ENCODE results near the gene GRAMD1B.

GRAMD1B gene

GRCh38 chr11:123487157-123487744 is 57.2 kb downstream of the GRAMD1B start:
- Histone ChIP-seq H3K36me3 (ENCODE audit: control insufficient read depth, low read length) (no peaks in the 10 kb centered on the region), H3K9me2 (replicated peaks; ENCODE audit: control insufficient read depth, low read length) (no peaks in the 10 kb centered on the region), H3K79me2 (ENCODE audit: control insufficient read depth, low read length) (no peaks in the 10 kb centered on the region), H3K9me3 (ENCODE audit: control insufficient read depth, insufficient read depth, low read length) (no peaks in the 10 kb centered on the region), H3F3A (ENCODE audit: control insufficient read depth, insufficient read depth) (no peaks in the 10 kb centered on the region), H4K20me1 (ENCODE audit: control insufficient read depth, insufficient read depth, low read depth, low read length) (no peaks in the 10 kb centered on the region), H3K4me3 (ENCODE audit: low read length) (no peak overlapping the region), H3K4me2 (ENCODE audit: low read length) (no peak overlapping the region), H3K4me1 (ENCODE audit: control insufficient read depth, low read length) (no peaks in the 10 kb centered on the region), H3K27me3 (ENCODE audit: control insufficient read depth, low read length) (peaks cover 28% of the 10 kb centered on the region), H3K27ac (ENCODE audit: low read depth, low read length) (no peak overlapping the region)
- no peak for TF ChIP-seq EZH2phosphoT487 (IDR thresholded peaks at IDR 0.05; ENCODE audit: borderline replicate concordance, low read length)
- TF ChIP-seq, protein P1, sequence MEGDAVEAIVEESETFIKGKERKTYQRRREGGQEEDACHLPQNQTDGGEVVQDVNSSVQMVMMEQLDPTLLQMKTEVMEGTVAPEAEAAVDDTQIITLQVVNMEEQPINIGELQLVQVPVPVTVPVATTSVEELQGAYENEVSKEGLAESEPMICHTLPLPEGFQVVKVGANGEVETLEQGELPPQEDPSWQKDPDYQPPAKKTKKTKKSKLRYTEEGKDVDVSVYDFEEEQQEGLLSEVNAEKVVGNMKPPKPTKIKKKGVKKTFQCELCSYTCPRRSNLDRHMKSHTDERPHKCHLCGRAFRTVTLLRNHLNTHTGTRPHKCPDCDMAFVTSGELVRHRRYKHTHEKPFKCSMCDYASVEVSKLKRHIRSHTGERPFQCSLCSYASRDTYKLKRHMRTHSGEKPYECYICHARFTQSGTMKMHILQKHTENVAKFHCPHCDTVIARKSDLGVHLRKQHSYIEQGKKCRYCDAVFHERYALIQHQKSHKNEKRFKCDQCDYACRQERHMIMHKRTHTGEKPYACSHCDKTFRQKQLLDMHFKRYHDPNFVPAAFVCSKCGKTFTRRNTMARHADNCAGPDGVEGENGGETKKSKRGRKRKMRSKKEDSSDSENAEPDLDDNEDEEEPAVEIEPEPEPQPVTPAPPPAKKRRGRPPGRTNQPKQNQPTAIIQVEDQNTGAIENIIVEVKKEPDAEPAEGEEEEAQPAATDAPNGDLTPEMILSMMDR (IDR thresholded peaks at IDR 0.05; ENCODE audit: low read depth, low read length, poor library complexity, severe bottlenecking), result no peak

- Histone ChIP-seq H3K9me2 (replicated peaks; ENCODE audit: control insufficient read depth, low read length) (no peaks in the 10 kb centered on the region), H3K27me3 (ENCODE audit: control insufficient read depth, low read length) (peaks cover 10% of the 10 kb centered on the region; the same call in 1 of the 2 replicates), H4K20me1 (ENCODE audit: control insufficient read depth, insufficient read depth, low read depth, low read length) (no peaks in the 10 kb centered on the region), H3K79me2 (ENCODE audit: control insufficient read depth, low read length) (no peaks in the 10 kb centered on the region), H3K27ac (ENCODE audit: low read depth, low read length) (no peak overlapping the region), H3F3A (ENCODE audit: control insufficient read depth, insufficient read depth) (no peaks in the 10 kb centered on the region), H3K4me2 (ENCODE audit: low read length) (no peak overlapping the region), H3K36me3 (ENCODE audit: control insufficient read depth, low read length) (no peaks in the 10 kb centered on the region), H3K9me3 (ENCODE audit: control insufficient read depth, insufficient read depth, low read length) (no peaks in the 10 kb centered on the region), H3K4me3 (ENCODE audit: low read length) (no peak overlapping the region), H3K4me1 (ENCODE audit: control insufficient read depth, low read length) (no peaks in the 10 kb centered on the region)
- TF ChIP-seq, protein P1 (IDR thresholded peaks at IDR 0.05; ENCODE audit: low read depth, low read length, poor library complexity, severe bottlenecking), result peak; percentile 11
- no peak for TF ChIP-seq EZH2phosphoT487 (IDR thresholded peaks at IDR 0.05; ENCODE audit: borderline replicate concordance, low read length)
Measured at GRCh38 chr11:123490527-123490926, 60.5 kb downstream of the GRAMD1B start.

DNA sequence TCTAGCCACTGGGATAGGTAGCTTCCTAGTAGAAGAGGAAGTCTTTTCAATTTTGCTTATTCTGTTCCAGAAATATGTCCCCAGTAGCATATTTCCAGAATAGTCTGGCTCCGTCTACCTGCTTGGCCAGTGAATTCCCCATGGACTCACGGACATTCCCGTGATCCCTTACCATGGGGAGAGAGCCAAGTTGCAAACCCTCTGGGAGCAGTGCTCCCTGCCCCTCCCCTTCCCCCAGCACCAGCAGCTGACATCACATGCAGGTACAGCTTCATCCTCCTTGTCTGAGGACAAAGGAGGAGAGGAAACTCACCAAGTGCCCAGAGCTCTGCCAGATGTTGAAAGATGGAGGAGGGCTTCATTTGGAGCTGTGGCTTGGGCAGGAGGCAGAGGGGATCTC is 61.2 kb downstream of the GRAMD1B start:
- H3K4me1 ChIP-seq (ENCODE audit: control insufficient read depth, low read length), result no peaks in the 10 kb centered on the region
- H3F3A ChIP-seq (ENCODE audit: control insufficient read depth, insufficient read depth), result no peaks in the 10 kb centered on the region
- peaks cover 12% of the 10 kb centered on the region; the same call in 1 of the 2 replicates for H3K27me3 ChIP-seq (ENCODE audit: control insufficient read depth, low read length)
- TF ChIP-seq, protein P1 (IDR thresholded peaks at IDR 0.05; ENCODE audit: low read depth, low read length, poor library complexity, severe bottlenecking), result no peak
- no peak for TF ChIP-seq EZH2phosphoT487 (IDR thresholded peaks at IDR 0.05; ENCODE audit: borderline replicate concordance, low read length)
- no peak overlapping the region for H3K4me3 ChIP-seq (ENCODE audit: low read length)
- no peak overlapping the region for H3K4me2 ChIP-seq (ENCODE audit: low read length)
- no peaks in the 10 kb centered on the region for H3K79me2 ChIP-seq (ENCODE audit: control insufficient read depth, low read length)
- H3K9me3 ChIP-seq (ENCODE audit: control insufficient read depth, insufficient read depth, low read length), result no peaks in the 10 kb centered on the region
- no peaks in the 10 kb centered on the region for H4K20me1 ChIP-seq (ENCODE audit: control insufficient read depth, insufficient read depth, low read depth, low read length)
- H3K9me2 ChIP-seq (replicated peaks; ENCODE audit: control insufficient read depth, low read length), result no peaks in the 10 kb centered on the region
- H3K27ac ChIP-seq (ENCODE audit: low read depth, low read length), result no peak overlapping the region
- no peaks in the 10 kb centered on the region for H3K36me3 ChIP-seq (ENCODE audit: control insufficient read depth, low read length)

All from DOHH2 (cell line).